ENCODE data around the gene CATSPER1. TPM values are rescaled to one million over a fixed set of nuclear protein-coding genes. Genes with fewer than 3 reads are reported as not detected.

CATSPER1 gene
- total and polyA plus RNA-seq, 2 of the 8 experiments (the other 6 are each of a cell fraction or from before 2014, with no cell fraction given): not detected

- TF ChIP-seq CHD7 (IDR thresholded peaks at IDR 0.05; ENCODE audit: insufficient replicate concordance, low read length): no peak
- peak; percentile 72 to 91; a peak in 2 of 4 replicates for TF ChIP-seq SIN3A (conservative IDR thresholded peaks at IDR 0.05 in 1 of 2, IDR thresholded peaks at IDR 0.05 in 1 of 2; ENCODE audit: low read depth in 1 of 2, low read length in 2 of 2)
- peak; percentile 47; the same call in 1 of the 2 replicates for TF ChIP-seq RXRA (IDR thresholded peaks at IDR 0.05; ENCODE audit: insufficient read depth, low read depth, low read length)
- TF ChIP-seq, protein P1, sequence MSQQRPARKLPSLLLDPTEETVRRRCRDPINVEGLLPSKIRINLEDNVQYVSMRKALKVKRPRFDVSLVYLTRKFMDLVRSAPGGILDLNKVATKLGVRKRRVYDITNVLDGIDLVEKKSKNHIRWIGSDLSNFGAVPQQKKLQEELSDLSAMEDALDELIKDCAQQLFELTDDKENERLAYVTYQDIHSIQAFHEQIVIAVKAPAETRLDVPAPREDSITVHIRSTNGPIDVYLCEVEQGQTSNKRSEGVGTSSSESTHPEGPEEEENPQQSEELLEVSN (IDR thresholded peaks at IDR 0.05): peak; percentile 19; the same call in 1 of the 2 replicates
- TF ChIP-seq GABPA (IDR thresholded peaks at IDR 0.05; ENCODE audit: borderline replicate concordance, insufficient read depth, low read length): peak; percentile 37; the same call in 1 of the 2 replicates
- TF ChIP-seq YY1 (IDR thresholded peaks at IDR 0.05; ENCODE audit: low read depth, low read length): peak; percentile 76
- TF ChIP-seq EZH2 (IDR thresholded peaks at IDR 0.05; ENCODE audit: low read depth, low read length, severe bottlenecking): no peak
- TF ChIP-seq, protein P2, sequence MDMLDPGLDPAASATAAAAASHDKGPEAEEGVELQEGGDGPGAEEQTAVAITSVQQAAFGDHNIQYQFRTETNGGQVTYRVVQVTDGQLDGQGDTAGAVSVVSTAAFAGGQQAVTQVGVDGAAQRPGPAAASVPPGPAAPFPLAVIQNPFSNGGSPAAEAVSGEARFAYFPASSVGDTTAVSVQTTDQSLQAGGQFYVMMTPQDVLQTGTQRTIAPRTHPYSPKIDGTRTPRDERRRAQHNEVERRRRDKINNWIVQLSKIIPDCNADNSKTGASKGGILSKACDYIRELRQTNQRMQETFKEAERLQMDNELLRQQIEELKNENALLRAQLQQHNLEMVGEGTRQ (IDR thresholded peaks at IDR 0.05; ENCODE audit: low read length): no peak
Measured at GRCh38 chr11:66045177-66045639, 18.9 kb upstream of the CATSPER1 start (continued).
